Omental fat pad (tissue), 4 donors: Measurements from ENCODE around the gene LMOD2. TPM values are rescaled to one million over a fixed set of nuclear protein-coding genes. Genes with fewer than 3 reads are reported as not detected.

ENCODE experiments used
- ATAC-seq: fragments of 150-250 bp; one replicate; pipeline ENCODE4 v1.9.1; 2016; ENCODE audit warnings: mild to moderate bottlenecking, moderate library complexity; ENCODE audit not compliant: low FRiP score
- DNase-seq: peaks from one replicate; pipeline ENCODE4 v3.0.0-alpha.2; 2019; ENCODE audit warnings: low spot score
- CTCF ChIP-seq, 3 donors: fragments of 450-650 bp; IDR thresholded peaks; one replicate each; pipeline ENCODE4 v1.5.1; 2016 to 2017; ENCODE audit warnings: antibody characterized with exemption in 3 of 3, mild to moderate bottlenecking in 3 of 3, moderate library complexity in 2 of 3
- total RNA-seq, 4 donors: library from RNA; depleted of rRNA; stranded (reverse); fragments of >200 nt; gene quantifications; one replicate each; pipeline ENCODE4 v1.1.0, GENCODE V29; 2016

Gene LMOD2
- total RNA-seq, 4 donors from 2014 or later, result not detected

DNA sequence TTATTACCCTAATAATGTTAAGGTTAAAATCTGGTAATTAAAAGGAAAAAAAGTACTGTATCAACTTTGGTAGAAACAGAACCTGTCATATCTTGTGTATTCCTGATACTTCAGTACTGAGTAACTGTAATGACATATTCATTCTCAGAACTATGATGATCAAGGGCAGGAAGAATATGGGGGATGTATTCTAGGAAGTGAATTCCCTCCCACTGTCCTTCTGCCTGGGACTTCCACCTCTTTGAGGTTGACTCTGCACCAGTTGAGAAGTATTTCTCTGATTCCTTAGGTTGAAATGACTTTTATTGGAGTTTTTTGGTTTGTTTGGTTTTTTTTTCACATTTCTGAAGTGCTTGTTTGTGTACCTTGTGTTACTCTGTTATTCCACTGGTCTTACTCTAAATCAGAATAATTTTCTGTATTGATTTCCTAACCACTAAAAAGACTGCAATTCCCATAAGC is 56.2 kb downstream of the LMOD2 start:
- ATAC-seq (no peak), DNase-seq (no peak)
- TF ChIP-seq CTCF (IDR thresholded peaks at IDR 0.05), result no peak

GRCh38 chr7:123712619-123713018 is 57.0 kb downstream of the LMOD2 start:
- TF ChIP-seq CTCF (IDR thresholded peaks at IDR 0.05), result no peak
- ATAC-seq (no peak), DNase-seq (no peak)

Other genes with a start within 250 kb of the LMOD2 start
- 1 to 10 TPM in 2 of 4 donors, under 1 TPM in 1, not detected in 1; 0.32 to 1.6 (median 1.4) TPM for gene IQUB, start 121.3 kb upstream of the LMOD2 start, total RNA-seq
- 10 to 100 TPM; 24.6 to 42.2 (median 31.1) TPM for gene NDUFA5, start 98.0 kb upstream of the LMOD2 start, total RNA-seq
- gene ASB15, start 54.0 kb upstream of the LMOD2 start, total RNA-seq, result not detected
- 10 to 100 TPM; 23.8 to 30.9 (median 27.6) TPM for gene WASL, start 93.1 kb downstream of the LMOD2 start, total RNA-seq
- not detected for gene HYAL4, start 189.3 kb downstream of the LMOD2 start, total RNA-seq